HG03354 (cell line): Measurements from ENCODE around the gene DHTKD1.
A peak's percentile ranks its signal among the peaks of the same experiment; 100 is the strongest.
"Not testable (repeated sequence)": the region's sequence is repeated elsewhere in the genome, so short reads cannot be mapped to it uniquely, and the experiment has no call there.

Experiments used
- ATAC-seq: cut with Tn5 transposase; IDR thresholded peaks from one replicate; pipeline ENCODE4 v1.9.1; 2021; ENCODE audit warnings: mild to moderate bottlenecking; ENCODE audit not compliant: unreplicated experiment, poor library complexity, severe bottlenecking

Gene DHTKD1

GRCh38 chr10:12061124-12061523 lies 7.6 kb upstream of the DHTKD1 start:
- ATAC-seq, result no peak

GRCh38 chr10:12062754-12063482 lies 5.8 kb upstream of the DHTKD1 start:
- ATAC-seq, result no peak

DNA sequence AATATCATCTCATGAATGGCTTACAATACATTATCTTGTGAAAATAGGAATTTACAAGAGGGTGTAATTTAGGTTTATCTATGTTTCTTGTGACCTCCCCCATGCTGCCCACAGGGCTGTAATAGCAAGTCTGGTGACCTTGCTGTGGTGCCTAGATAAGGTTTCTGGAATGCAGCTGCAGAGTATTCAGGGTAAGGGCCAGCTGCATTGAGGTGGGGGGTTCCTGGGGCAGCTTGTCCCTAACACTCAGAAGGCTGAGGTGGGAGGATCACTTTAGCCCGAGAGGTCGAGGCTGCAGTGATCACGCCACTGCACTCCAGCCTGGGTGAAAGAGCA lies 5.3 kb upstream of the DHTKD1 start:
- ATAC-seq, result no peak

GRCh38 chr10:12067336-12067735 lies 1.4 kb upstream of the DHTKD1 start:
- ATAC-seq, result no peak

- ATAC-seq, result not testable (repeated sequence)
Observed at GRCh38 chr10:12071441-12071840, 2.7 kb downstream of the DHTKD1 start.

DNA sequence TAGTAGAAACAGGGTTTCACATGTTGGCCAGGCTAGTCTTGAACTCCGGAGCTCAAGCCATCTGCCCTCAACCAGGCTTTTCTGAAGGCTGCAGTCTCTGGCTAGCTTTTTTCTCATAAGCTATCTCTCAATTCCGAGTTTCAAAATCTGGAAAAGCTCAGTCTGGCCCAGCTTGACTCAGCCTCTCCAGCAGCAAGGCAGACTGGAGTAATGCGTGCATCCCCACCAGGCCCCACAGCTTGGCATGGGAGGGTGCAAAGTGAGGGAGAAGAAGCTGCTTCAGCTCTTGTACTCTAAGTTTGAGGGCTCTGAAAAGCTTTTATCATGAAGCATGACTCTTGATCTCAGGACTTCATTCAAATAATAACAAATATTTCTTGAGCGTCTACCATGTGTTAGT lies 4.8 kb downstream of the DHTKD1 start:
- ATAC-seq, result no peak

GRCh38 chr10:12077580-12078180 lies 8.9 kb downstream of the DHTKD1 start:
- no peak for ATAC-seq

- ATAC-seq, result no peak
Observed at GRCh38 chr10:12081470-12081869, 12.7 kb downstream of the DHTKD1 start.

GRCh38 chr10:12081879-12082557 lies 13.3 kb downstream of the DHTKD1 start:
- ATAC-seq, result no peak

- no peak for ATAC-seq
Observed at GRCh38 chr10:12088919-12089318, 20.2 kb downstream of the DHTKD1 start.

DNA sequence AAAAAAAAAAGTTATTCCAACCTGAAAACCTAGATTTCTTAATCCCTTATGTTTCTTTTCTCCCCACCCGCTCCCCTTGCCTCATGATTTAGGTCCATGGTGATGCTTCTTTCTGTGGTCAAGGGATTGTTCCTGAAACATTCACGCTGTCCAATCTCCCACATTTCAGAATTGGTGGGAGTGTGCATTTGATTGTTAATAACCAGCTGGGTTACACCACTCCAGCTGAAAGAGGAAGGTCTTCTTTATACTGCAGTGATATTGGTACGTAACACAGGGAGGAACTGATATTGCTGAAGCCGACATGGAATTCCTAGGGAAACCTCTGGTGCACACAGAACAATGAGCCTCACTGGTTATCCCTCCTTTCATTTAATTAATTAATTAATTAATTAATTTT lies 22.7 kb downstream of the DHTKD1 start:
- ATAC-seq, result no peak

GRCh38 chr10:12097361-12097760 lies 28.6 kb downstream of the DHTKD1 start:
- ATAC-seq, result not testable (repeated sequence)

GRCh38 chr10:12097791-12098190 lies 29.0 kb downstream of the DHTKD1 start:
- ATAC-seq, result no peak

GRCh38 chr10:12098966-12099365 lies 30.2 kb downstream of the DHTKD1 start:
- no peak for ATAC-seq

- ATAC-seq, result no peak
Observed at GRCh38 chr10:12103802-12104201, 35.0 kb downstream of the DHTKD1 start.

GRCh38 chr10:12107781-12108180 lies 39.0 kb downstream of the DHTKD1 start:
- no peak for ATAC-seq

GRCh38 chr10:12109286-12109685 lies 40.5 kb downstream of the DHTKD1 start:
- ATAC-seq, result no peak

DNA sequence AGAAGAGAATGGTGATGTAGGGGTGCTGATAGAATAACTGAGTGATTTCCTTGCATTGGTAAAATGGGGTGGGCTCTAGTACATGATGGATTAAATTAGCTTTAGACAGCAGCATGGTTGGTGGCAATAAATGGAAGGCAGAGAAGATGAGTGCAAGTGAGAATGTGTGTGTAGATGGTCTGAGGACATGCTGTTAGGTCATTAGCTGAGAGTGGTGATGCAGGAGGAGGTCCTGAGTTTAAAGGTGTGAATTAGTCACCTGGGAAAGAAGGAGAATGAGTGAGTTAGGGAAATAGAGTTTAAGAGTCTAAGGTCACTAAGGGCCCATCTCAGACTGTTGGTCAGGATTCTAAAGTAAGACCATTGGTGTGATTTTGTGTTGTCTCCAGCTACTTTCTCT lies 42.8 kb downstream of the DHTKD1 start:
- no peak for ATAC-seq

DNA sequence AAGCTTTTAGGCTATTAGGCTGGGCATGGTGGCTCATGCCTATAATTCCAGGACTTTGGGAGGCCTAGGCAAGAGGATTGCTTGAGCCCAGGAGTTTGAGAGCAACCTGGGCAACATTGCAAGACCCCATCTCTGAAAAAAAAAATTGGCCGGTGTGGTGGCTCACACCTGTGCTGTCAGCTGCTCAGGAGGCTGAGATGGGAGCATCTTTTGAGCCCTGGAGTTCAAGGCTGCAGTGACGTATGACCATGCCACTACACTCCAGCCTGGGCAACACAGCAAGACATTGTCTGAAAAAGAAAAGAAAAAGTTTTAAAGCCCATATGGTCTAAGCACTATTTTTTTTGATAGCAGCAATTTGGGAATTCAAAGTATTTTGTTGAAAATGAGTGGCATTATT lies 44.9 kb downstream of the DHTKD1 start:
- no peak for ATAC-seq

GRCh38 chr10:12121673-12122072 lies 52.9 kb downstream of the DHTKD1 start:
- peak; percentile 27 for ATAC-seq
